Kidney (tissue), 14 donors: ENCODE data around the gene PAQR3. TPM values are rescaled to one million over a fixed set of nuclear protein-coding genes. Genes with fewer than 3 reads are reported as not detected.

Source experiments
- DNase-seq, 5 donors: peaks; one replicate each; pipeline ENCODE4 v3.0.0-alpha.2; 2013 to 2020
- FAIRE-seq: peaks from 2 replicates; lab custom pipeline; 2012; peaks lifted over from hg19 to GRCh38; lab: Jason Lieb, UNC
- H3K27ac ChIP-seq, 2 donors: one replicate each; pipeline ENCODE4 v1.7.0; 2013; ENCODE audit warnings: low read depth in 2 of 2, low read length in 2 of 2, inconsistent platforms in 1 of 2
- H3K27me3 ChIP-seq: one replicate; pipeline ENCODE4 v1.7.1; 2013; ENCODE audit warnings: low read length, inconsistent platforms; ENCODE audit not compliant: control insufficient read depth, insufficient read depth
- H3K36me3 ChIP-seq, 3 donors: one replicate each; pipeline versions ENCODE4 v1.7.0 to v1.7.1; 2013; ENCODE audit warnings: low read length in 3 of 3, control low read depth in 1 of 3, inconsistent platforms in 1 of 3; ENCODE audit not compliant: insufficient read depth in 3 of 3, control insufficient read depth in 2 of 3
- H3K4me1 ChIP-seq, 3 donors: one replicate each; pipeline versions ENCODE4 v1.7.0 to v1.7.1; 2013; ENCODE audit warnings: low read length in 3 of 3, inconsistent platforms in 1 of 3, low read depth in 1 of 3; ENCODE audit not compliant: control insufficient read depth in 2 of 3, insufficient read depth in 2 of 3
- H3K4me3 ChIP-seq, 3 donors: one replicate each; pipeline versions ENCODE4 v1.7.0 to v1.8.1; 2013; ENCODE audit warnings: low read length in 3 of 3, control low read depth in 1 of 3, inconsistent platforms in 1 of 3
- H3K9ac ChIP-seq, 3 donors: one replicate each; pipeline versions ENCODE4 v1.7.0 to v1.7.1; 2013; ENCODE audit warnings: low read length in 3 of 3, control low read depth in 1 of 3, inconsistent platforms in 1 of 3
- H3K9me3 ChIP-seq, 3 donors: one replicate each; pipeline versions ENCODE4 v1.7.0 to v1.7.1; 2013; ENCODE audit warnings: low read length in 3 of 3, control low read depth in 1 of 3, inconsistent platforms in 1 of 3; ENCODE audit not compliant: control insufficient read depth in 2 of 3, insufficient read depth in 1 of 3
- intact Hi-C: fragments of 100-400 bp; cut with DNase I; formaldehyde crosslinking; loops from one replicate; pipeline ENCODE4 v1.11.1; 2022
- polyA plus RNA-seq: library from polyadenylated mRNA; stranded (reverse); fragments of 350-450 nt; fragmentation: Illumina TruSeq; extraction: RNeasy Lipid Tissue Mini Kit (QIAGEN cat#74804); gene quantifications from one replicate; pipeline ENCODE4 v1.2.3, GENCODE V29; 2014; ENCODE audit warnings: low read depth, low replicate concordance; ENCODE audit not compliant: insufficient read depth
- total RNA-seq: library from RNA; stranded (reverse); fragmentation: NEBNext Ultra II Directional; extraction: Animal tissue kit (Norgen Biotek cat#: 25700); gene quantifications from one replicate; pipeline ENCODE4 v1.2.1, GENCODE V29; 2021
- TF ChIP-seq, protein P1 (sequence below): IDR thresholded peaks from 3 replicates; pipeline ENCODE4 v1.5.1; 2012; ENCODE audit warnings: mild to moderate bottlenecking, moderate library complexity, borderline replicate concordance; ENCODE audit not compliant: insufficient read depth; ENCODE audit errors: extremely low read depth
- donor health status: control.
- donor health status: control.
- donor health status: control.
- donor health status: control.
- donor health status: control.
- donor health status: DM: yes; HTN: yes; CAD: no.
- donor health status: Normal renal cell carcinoma (clear cell type).

Gene PAQR3
- total and polyA plus RNA-seq, 2 donors from 2014 or later = 4.9 to 11.4 TPM

DNA sequence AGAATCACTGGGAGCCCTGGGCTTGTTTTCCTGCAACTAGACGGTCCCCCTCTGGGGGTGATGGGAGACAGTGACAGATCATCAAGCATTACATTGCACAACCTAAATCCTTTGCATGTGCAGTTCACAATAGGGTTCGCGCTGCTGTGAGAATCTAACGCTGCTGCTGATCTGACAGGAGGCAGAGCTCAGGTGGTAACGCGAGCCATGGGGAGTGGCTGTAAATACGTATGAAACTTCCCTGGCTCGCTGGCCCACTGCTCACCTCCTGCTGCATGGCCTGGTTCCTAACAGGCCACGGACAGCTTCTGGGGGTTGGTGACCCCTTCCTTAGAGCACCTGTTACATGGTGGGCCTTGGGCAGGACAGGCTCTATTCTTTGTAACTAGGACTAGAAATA is 10.4 kb downstream of the PAQR3 start:
- FAIRE-seq (no peak), DNase-seq (no peak)
- intact Hi-C loops = no loop called here

DNA sequence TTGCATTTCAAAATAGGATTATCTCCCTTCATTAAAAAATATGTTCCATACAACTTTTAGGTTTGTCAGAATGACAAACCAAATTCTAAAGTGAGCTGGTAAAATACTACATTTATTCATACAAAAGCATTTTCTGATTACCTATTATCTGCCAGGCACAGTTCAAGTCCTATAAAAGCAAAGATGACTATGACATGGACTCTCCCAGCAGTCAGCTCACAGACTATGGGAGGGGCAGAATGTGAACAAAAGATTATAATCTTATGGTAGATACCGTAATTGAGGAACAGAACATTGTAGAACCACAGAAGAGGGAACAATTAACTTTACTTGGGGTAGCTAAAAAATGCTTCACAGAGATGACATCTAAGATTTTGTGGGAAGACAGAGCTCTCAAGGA is 12.4 kb downstream of the PAQR3 start:
- Histone ChIP-seq H3K36me3 (peaks cover 0 to 3% (median 0%) of the 10 kb centered on the region in 3 donors), H3K9me3 (no peaks in the 10 kb centered on the region), H3K27me3 (no peaks in the 10 kb centered on the region), H3K4me3 (no peak overlapping the region), H3K4me1 (no peaks in the 10 kb centered on the region), H3K27ac (no peak overlapping the region), H3K9ac (no peak overlapping the region)
- DNase-seq (no peak), FAIRE-seq (no peak)
- TF ChIP-seq, protein P1, sequence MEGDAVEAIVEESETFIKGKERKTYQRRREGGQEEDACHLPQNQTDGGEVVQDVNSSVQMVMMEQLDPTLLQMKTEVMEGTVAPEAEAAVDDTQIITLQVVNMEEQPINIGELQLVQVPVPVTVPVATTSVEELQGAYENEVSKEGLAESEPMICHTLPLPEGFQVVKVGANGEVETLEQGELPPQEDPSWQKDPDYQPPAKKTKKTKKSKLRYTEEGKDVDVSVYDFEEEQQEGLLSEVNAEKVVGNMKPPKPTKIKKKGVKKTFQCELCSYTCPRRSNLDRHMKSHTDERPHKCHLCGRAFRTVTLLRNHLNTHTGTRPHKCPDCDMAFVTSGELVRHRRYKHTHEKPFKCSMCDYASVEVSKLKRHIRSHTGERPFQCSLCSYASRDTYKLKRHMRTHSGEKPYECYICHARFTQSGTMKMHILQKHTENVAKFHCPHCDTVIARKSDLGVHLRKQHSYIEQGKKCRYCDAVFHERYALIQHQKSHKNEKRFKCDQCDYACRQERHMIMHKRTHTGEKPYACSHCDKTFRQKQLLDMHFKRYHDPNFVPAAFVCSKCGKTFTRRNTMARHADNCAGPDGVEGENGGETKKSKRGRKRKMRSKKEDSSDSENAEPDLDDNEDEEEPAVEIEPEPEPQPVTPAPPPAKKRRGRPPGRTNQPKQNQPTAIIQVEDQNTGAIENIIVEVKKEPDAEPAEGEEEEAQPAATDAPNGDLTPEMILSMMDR = no peak
- intact Hi-C loops = no loop called here

More for the DNA sequence above, 10.4 kb downstream of the PAQR3 start:
- H3K36me3 ChIP-seq = peaks cover 0 to 3% (median 0%) of the 10 kb centered on the region in 3 donors
- no peaks in the 10 kb centered on the region for H3K9me3 ChIP-seq
- H3K27me3 ChIP-seq = no peaks in the 10 kb centered on the region
- TF ChIP-seq, protein P1 = no peak
- H3K27ac ChIP-seq = no peak overlapping the region
- no peak overlapping the region for H3K4me3 ChIP-seq
- no peaks in the 10 kb centered on the region for H3K4me1 ChIP-seq
- H3K9ac ChIP-seq = no peak overlapping the region

DNA sequence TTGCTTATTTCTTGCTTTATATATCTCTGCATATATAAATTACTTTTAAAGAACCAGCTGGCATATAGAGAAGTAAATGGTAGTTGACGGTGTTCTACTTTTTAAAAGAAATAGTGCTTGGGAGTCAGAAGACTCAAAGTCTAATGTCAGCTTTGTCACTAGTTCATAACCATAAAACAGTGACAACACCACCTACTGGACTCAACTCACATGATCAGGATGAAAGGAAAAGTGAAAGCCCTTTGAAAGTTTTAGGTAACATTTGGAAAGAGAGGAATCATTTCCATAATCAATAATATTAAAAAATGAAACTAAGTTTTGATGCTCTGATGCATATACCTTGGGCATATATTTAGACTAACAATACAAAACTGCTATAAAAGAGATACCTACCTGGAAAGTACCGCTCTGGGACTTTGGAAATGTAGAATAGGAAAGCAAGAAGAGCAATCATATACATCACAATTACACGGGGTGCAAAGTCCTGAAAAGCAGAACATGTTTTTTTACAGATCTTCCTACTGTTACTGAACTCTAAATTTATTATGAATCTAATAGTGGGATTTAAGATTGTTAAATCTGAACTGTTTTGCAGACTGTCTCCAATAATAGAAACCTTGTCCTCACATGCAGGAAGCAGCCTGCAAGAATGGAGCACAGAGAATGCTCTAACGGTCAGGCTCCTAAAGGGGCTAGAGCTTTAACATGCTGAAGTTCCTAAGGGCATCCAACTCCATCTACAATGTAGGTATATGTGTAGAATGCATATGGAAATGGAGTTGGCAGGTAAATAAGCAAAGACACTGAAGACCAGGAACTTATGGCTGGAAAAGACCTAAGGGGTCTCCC is 15.6 kb downstream of the PAQR3 start:
- H3K9ac ChIP-seq = no peak overlapping the region
- DNase-seq (no peak), FAIRE-seq (no peak)
- H3K27ac ChIP-seq = no peak overlapping the region
- H3K27me3 ChIP-seq = no peaks in the 10 kb centered on the region
- H3K4me3 ChIP-seq = no peak overlapping the region
- TF ChIP-seq, protein P1 = peak; percentile 11
- intact Hi-C loops = no loop called here
- H3K36me3 ChIP-seq = no peaks in the 10 kb centered on the region
- H3K9me3 ChIP-seq = no peaks in the 10 kb centered on the region
- H3K4me1 ChIP-seq = no peaks in the 10 kb centered on the region
